Body of pancreas (tissue), 4 donors: ENCODE measurements around the gene TBC1D23.

Experiments used
- POLR2A ChIP-seq, 3 donors: fragments of 450-650 bp; IDR thresholded peaks; one replicate each; pipeline ENCODE4 v1.6.1; 2016; ENCODE audit warnings: antibody characterized with exemption in 3 of 3, mild to moderate bottlenecking in 2 of 3
- TF ChIP-seq, protein P1 (sequence below), 7 experiments: fragments of 450-650 bp in 4 of 7; fragments of 200-600 bp in 3 of 7; sonication (generic) in 3 of 7; IDR thresholded peaks; one replicate each; pipeline ENCODE4 v1.5.1; 2016 to 2019; ENCODE audit warnings: antibody characterized with exemption in 7 of 7

DNA sequence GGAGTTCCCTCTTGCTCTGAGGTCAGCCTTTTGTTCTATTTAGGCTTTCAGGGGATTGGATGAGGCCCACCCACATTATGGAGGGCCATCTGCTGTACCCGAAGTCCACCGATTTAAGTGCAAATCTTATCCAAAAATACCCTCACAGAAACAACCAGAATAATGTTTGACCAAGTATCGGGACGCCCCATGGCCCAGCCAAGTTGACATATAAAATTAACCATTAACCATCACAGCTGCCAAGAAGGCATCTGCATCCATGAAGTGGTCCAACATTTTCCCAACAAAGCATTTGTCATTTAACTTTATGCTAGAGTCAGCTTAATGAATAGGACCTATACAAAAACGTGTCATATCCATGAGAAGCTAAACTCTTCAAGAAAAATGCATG, 46.2 kb upstream of the TBC1D23 start:
- TF ChIP-seq POLR2A (IDR thresholded peaks at IDR 0.05), result no peak
- TF ChIP-seq, protein P1, sequence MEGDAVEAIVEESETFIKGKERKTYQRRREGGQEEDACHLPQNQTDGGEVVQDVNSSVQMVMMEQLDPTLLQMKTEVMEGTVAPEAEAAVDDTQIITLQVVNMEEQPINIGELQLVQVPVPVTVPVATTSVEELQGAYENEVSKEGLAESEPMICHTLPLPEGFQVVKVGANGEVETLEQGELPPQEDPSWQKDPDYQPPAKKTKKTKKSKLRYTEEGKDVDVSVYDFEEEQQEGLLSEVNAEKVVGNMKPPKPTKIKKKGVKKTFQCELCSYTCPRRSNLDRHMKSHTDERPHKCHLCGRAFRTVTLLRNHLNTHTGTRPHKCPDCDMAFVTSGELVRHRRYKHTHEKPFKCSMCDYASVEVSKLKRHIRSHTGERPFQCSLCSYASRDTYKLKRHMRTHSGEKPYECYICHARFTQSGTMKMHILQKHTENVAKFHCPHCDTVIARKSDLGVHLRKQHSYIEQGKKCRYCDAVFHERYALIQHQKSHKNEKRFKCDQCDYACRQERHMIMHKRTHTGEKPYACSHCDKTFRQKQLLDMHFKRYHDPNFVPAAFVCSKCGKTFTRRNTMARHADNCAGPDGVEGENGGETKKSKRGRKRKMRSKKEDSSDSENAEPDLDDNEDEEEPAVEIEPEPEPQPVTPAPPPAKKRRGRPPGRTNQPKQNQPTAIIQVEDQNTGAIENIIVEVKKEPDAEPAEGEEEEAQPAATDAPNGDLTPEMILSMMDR (IDR thresholded peaks at IDR 0.05), result no peak
